ENCODE measurements around the gene ZNF660.
"Not testable (repeated sequence)": the region's sequence is repeated elsewhere in the genome, so short reads cannot be mapped to it uniquely, and the experiment has no call there.

Gene ZNF660

DNA sequence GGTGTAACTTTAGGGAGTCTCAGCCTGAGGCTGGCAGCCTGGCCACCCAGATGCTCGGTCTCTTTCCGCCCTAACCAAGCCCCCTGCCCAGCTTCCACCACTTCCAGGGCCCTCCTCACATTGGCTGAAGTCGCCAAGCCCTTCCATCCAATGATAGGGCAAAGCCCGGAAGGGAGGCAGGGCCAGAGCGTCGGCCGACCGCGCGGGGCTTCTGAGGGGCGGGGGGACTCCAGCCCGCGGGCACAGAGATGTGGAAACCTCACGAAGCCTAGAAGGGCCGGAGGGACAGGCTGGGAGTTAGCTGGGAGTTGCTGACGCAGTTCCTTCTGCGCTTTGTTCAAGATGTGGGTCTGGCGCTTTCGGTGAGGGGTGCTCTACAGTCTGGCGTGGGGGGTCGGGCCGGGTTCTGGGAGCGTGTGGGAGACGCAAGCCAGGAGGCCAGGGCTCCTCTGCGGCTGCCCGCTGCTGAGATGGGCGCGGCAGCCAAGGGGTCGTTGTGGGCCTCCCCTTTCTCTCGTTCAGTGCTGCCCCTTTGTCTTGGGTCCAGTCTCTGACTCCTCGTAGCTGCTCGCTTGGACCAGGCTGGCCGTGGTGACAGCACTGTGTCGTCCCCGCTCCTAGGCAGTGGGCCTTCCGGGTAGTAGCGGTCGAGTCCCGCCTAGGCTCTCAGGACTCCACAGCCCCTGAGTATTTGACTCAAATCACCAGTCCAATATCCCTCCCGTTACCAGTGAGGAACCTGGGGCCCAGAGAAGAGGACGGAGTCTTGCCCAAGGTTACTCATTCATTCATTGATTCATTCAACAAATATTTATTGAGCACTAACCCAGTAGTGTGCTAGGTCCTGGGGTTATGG lies at the start of gene ZNF660:
Gene ZNF660, plus strand, starts transcription at position 319 of the 856 bp plus-strand sequence. CDS start 9,230 bp downstream, outside the sequence.
- H3K4me3 ChIP-seq (ENCODE audit: low read depth, low read length): peak within 1 kb of the TSS; percentile 94

GRCh38 chr3:44535364-44535763 lies 49.4 kb upstream of the ZNF660 start:
- H3K4me3 ChIP-seq (ENCODE audit: low read depth, low read length): no peak overlapping the region

- H3K4me3 ChIP-seq (ENCODE audit: low read depth, low read length): not testable (repeated sequence)
Measured at GRCh38 chr3:44544811-44545210, 40.0 kb upstream of the ZNF660 start.

DNA sequence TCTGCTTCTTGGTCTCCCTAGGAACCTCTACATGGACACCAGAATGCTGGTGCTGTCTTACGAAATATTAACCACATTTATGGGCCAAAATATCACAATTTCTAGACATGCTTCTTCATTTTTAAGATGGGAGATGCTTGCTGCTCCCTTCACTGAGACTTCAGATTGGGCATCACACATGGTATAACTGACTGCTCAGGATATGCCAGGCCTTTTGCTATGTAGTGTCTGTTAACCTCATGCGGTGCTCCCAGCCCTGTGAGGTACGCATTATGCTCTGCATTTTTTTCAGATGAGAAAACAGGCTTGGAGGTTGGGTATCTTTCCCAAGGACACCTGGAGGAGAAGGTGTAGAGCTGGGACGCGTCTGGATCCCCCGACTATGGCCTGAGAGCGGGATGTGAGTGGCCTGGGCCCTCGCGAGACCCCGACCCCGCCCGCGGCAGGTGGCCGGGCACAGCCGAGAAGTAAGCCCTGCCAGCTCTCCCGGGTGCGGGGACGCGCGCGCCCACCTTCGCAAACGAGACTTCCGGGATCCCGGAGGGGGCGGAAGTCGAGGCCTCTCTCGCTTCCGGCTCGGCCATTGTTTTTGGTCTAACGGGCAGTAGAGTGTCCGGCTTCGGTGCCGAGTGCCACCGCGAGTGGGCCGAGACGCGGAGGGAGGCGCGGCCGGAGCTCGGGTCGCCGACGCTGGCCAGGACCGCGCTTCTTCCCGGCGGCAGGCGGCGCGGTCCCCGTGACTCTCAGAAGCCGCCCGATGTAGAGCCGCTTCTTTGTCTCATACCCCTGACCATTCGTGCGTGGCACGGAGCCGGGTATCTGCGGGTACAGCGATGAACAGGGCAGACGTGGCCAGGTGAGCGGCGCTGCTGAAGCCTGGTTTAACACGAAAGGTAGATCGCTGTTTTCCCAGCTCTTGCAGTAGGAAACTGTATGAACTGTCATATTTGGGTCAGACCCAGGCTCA lies 29.9 kb upstream of the ZNF660 start, which contains the start of gene ZKSCAN7:
Gene ZKSCAN7, plus strand, starts transcription at position 568 of the 967 bp plus-strand sequence. CDS start 1,855 bp downstream, outside the sequence.
- H3K4me3 ChIP-seq (ENCODE audit: low read depth, low read length): peak within 1 kb of the TSS; percentile 94

DNA sequence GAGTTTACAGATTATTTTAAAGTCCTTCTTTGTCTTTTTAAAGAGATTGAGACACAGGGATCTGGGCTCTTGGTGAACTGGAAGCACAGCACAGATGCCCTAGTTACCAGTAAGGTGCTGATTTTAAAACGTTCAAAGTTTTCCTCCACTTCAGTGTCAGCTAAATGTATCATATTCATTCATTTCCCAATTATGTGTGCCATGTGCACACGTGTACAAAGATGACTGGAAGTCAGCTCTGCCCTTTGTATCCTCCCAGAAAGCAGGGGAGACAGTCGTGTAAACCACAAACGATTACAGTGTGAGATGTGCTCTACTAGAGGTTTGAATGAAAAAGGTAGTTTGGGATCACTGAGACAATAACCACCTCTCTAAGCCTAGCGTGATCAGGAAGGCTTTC lies 29.0 kb upstream of the ZNF660 start:
- H3K4me3 ChIP-seq (ENCODE audit: low read depth, low read length): peak overlapping the region; percentile 94

DNA sequence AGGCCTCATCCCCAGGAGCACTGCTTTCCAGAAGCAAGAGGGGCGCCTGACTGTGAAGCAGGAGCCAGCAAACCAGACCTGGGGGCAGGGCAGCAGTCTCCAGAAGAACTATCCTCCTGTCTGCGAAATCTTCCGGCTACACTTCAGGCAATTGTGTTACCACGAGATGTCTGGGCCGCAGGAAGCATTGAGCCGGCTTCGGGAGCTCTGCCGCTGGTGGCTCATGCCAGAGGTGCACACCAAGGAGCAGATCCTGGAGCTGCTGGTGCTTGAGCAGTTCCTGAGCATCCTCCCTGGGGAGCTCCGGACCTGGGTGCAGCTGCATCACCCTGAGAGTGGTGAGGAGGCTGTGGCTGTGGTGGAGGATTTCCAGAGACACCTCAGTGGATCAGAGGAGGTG lies 27.7 kb upstream of the ZNF660 start:
- no peak overlapping the region for H3K4me3 ChIP-seq (ENCODE audit: low read depth, low read length)

DNA sequence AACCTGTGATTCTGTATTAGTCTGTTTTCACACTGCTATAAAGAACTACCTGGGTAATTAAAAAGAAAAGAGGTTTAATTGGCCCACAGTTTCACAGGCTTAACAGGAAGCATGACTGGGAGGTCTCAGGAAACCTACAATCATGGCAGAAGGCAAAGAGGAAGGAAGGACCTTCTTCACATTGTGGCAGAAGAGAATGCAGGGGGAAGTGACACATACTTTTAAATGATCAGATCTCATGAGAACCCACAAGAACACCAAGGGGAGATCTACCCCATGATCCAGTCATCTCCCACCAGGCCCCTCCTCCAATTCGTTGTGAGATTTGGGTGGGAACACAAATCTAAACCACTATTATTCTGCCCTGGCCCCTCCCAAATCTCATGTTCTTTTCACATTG lies 23.7 kb upstream of the ZNF660 start:
- no peak overlapping the region for H3K4me3 ChIP-seq (ENCODE audit: low read depth, low read length)

GRCh38 chr3:44562147-44562546 lies 22.6 kb upstream of the ZNF660 start:
- no peak overlapping the region for H3K4me3 ChIP-seq (ENCODE audit: low read depth, low read length)

- no peak overlapping the region for H3K4me3 ChIP-seq (ENCODE audit: low read depth, low read length)
Measured at GRCh38 chr3:44568561-44568960, 16.2 kb upstream of the ZNF660 start.

- H3K4me3 ChIP-seq (ENCODE audit: low read depth, low read length): no peak overlapping the region
Measured at GRCh38 chr3:44571024-44571423, 13.7 kb upstream of the ZNF660 start.

DNA sequence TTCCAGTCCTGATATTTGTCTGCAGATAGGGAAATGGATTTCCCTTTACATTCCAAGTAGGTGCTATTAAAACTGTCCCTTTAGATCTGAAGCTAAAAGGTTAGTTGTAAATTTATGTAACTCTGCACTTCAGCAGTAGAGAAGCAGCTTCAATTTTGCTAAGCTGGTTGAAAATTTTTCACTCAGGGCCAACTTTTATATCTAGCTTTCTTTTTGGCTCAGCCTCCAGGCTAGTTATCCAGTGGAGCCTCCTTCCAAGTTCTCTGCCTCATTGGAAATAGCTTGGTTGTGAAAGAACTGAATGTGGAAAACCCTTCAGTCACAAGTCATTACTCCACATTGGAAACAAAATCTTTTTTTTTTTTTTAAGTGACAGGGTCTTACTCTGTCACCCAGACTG lies 8.2 kb upstream of the ZNF660 start:
- no peak overlapping the region for H3K4me3 ChIP-seq (ENCODE audit: low read depth, low read length)

GRCh38 chr3:44577354-44577952 lies 7.3 kb upstream of the ZNF660 start:
- not testable (repeated sequence) for H3K4me3 ChIP-seq (ENCODE audit: low read depth, low read length)

GRCh38 chr3:44578316-44578715 lies 6.4 kb upstream of the ZNF660 start:
- not testable (repeated sequence) for H3K4me3 ChIP-seq (ENCODE audit: low read depth, low read length)

DNA sequence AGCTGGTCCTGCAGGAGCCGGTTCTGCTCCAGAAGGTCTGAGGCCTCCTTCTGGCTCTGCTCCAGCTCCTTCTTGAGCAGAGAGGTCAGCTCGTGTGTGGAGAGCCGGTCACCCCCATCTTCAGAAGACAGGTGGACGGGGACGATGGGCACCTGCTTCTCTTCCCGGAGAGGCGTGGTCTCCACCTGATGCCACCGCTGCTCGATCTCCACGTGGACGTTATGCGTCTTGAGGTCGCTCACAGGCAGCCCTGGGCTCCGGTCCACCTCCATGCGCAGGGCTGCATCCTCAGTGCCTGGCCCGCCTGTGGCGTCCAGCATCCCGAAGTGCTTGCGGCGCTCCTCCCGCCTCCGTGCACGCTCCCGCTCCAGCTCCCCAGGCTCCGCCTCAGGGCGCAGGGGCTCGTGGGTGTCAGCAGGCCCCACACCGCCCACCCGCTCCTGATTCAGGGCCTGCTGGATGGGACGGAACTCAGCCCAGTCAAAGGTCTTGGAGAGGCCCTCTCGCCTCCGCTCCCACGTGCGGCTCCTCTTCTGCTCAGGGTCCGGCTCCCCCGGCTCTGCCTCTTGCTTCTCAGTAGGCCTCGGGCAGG lies 5.7 kb upstream of the ZNF660 start:
- not testable (repeated sequence) for H3K4me3 ChIP-seq (ENCODE audit: low read depth, low read length)

DNA sequence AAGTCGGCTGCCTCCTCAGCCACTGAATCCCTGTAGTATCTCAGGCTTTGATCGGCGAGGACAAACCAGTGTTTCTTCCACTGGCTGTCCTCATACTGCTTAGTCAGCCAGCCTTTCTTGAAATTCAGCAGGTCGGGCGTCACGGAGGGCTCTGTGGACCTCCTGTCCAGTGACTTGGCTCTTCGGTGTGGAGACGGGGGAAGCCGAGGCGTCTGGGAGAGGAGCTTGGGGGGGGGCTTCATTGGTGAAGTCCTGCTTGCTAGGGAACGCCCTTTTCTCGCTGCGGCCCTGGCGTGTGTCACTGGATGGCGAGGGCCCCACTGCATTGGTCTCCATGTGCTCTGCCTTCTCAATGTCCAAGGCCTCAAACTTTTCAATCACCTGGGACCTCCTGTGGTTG lies 5.0 kb upstream of the ZNF660 start:
- not testable (repeated sequence) for H3K4me3 ChIP-seq (ENCODE audit: low read depth, low read length)

GRCh38 chr3:44580971-44581370 lies 3.8 kb upstream of the ZNF660 start:
- H3K4me3 ChIP-seq (ENCODE audit: low read depth, low read length): not testable (repeated sequence)

- no peak overlapping the region for H3K4me3 ChIP-seq (ENCODE audit: low read depth, low read length)
Measured at GRCh38 chr3:44596621-44597020, 11.9 kb downstream of the ZNF660 start.

GRCh38 chr3:44601749-44602148 lies 17.0 kb downstream of the ZNF660 start:
- H3K4me3 ChIP-seq (ENCODE audit: low read depth, low read length): no peak overlapping the region

- no peak overlapping the region for H3K4me3 ChIP-seq (ENCODE audit: low read depth, low read length)
Measured at GRCh38 chr3:44612678-44613077, 27.9 kb downstream of the ZNF660 start.

DNA sequence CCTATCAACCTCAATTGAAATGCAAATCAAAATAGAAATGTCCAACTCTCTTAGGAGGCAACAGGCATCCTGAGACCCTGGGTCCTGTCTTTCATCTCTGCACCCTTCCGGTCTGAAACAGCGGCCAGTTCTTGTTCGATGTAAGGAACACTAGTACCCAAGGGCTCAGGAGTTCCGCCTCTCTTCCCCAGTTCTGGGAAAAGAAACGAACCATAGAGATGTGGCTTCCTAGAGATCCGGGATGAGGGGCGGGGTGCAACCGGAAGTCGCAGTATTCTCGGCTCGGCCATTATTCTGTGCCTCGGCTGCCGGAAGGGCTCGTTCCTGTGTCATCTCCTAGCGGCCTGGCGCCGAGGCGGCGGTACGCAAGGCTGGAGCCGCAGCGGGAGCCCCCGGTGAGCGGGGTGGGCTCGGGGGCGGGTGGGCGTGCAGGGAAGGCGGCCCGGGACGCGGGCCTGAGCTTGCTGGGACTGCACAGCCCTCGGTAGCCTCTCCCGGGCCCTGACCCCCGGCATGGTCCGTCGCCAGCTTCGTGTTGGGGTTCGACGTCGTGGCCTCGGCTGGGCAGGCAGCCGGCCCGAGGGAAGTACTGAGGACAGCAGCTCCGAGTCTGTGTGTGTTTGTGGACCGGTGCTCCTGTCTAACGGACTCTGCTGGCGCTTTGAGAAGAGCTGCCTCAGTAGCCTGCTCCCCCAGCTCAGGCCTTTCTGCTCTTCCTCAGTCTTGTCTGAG lies 40.2 kb downstream of the ZNF660 start, which contains the start of gene ZNF197:
Gene ZNF197, plus strand, starts transcription at position 288 of the 732 bp plus-strand sequence. CDS start 4,119 bp downstream, outside the sequence.
- peak within 1 kb of the TSS; percentile 87 for H3K4me3 ChIP-seq (ENCODE audit: low read depth, low read length)

All from iPS-11a (cell line).